Progenitor cell of endocrine pancreas (in vitro differentiated cells): ENCODE measurements around the gene UNC80. TPM values are rescaled to one million over a fixed set of nuclear protein-coding genes. Genes with fewer than 3 reads are reported as not detected.

Experiments
- DNase-seq: peaks from one replicate; pipeline ENCODE4 v3.0.0; 2021; ENCODE audit warnings: low spot score; ENCODE audit not compliant: unreplicated experiment
- H3K27ac Mint-ChIP-seq: 2 replicates; pipeline ENCODE4 v1.8.0; 2021; ENCODE audit warnings: mild to moderate bottlenecking, moderate library complexity, mixed read lengths
- H3K27me3 Mint-ChIP-seq: 2 replicates; pipeline ENCODE4 v1.8.0; 2021; ENCODE audit warnings: mixed read lengths
- H3K36me3 Mint-ChIP-seq: 2 replicates; pipeline ENCODE4 v1.8.0; 2022; ENCODE audit warnings: mixed read lengths; ENCODE audit not compliant: insufficient read depth
- H3K4me1 Mint-ChIP-seq: 2 replicates; pipeline ENCODE4 v1.8.0; 2021; ENCODE audit warnings: low read depth, mixed read lengths
- H3K4me3 Mint-ChIP-seq: 2 replicates; pipeline ENCODE4 v1.8.0; 2021; ENCODE audit warnings: low read depth, mild to moderate bottlenecking, moderate library complexity, mixed read lengths
- H3K9me3 Mint-ChIP-seq: 2 replicates; pipeline ENCODE4 v1.8.0; 2021; ENCODE audit warnings: low read depth, mixed read lengths
- CTCF ChIP-seq: fragments of 200-600 bp; sonication (generic); IDR thresholded peaks from one replicate; pipeline ENCODE4 v1.5.0; 2021; ENCODE audit warnings: antibody characterized with exemption, mild to moderate bottlenecking; ENCODE audit not compliant: unreplicated experiment
- total RNA-seq: library from RNA; stranded (reverse); gene quantifications from 2 replicates; pipeline ENCODE4 v1.2.1, GENCODE V29; 2021

Gene UNC80
- total RNA-seq, 1 donor from 2014 or later, result 3.1 TPM

GRCh38 chr2:209763106-209763505 lies 8.5 kb upstream of the UNC80 start:
- no peak for DNase-seq
- H3K36me3 Mint-ChIP-seq, result no peaks in the 10 kb centered on the region
- no peak overlapping the region for H3K4me3 Mint-ChIP-seq
- TF ChIP-seq CTCF, result no peak
- H3K4me1 Mint-ChIP-seq, result no peaks in the 10 kb centered on the region
- no peak overlapping the region for H3K27ac Mint-ChIP-seq
- H3K9me3 Mint-ChIP-seq, result no peaks in the 10 kb centered on the region
- peaks cover 48% of the 10 kb centered on the region for H3K27me3 Mint-ChIP-seq

- peaks cover 2% of the 10 kb centered on the region for H3K4me1 Mint-ChIP-seq
- peaks cover 51% of the 10 kb centered on the region for H3K27me3 Mint-ChIP-seq
- TF ChIP-seq CTCF, result no peak
- DNase-seq, result no peak
- H3K4me3 Mint-ChIP-seq, result no peak overlapping the region
- H3K36me3 Mint-ChIP-seq, result no peaks in the 10 kb centered on the region
- no peaks in the 10 kb centered on the region for H3K9me3 Mint-ChIP-seq
- no peak overlapping the region for H3K27ac Mint-ChIP-seq
Measured at GRCh38 chr2:209766613-209767012, 5.0 kb upstream of the UNC80 start.

- Mint-ChIP-seq H3K36me3 (no peaks in the 10 kb centered on the region), H3K9me3 (no peaks in the 10 kb centered on the region), H3K4me3 (no peak overlapping the region), H3K4me1 (peaks cover 2% of the 10 kb centered on the region), H3K27ac (no peak overlapping the region), H3K27me3 (peaks cover 50% of the 10 kb centered on the region)
- no peak for TF ChIP-seq CTCF
- DNase-seq, result no peak
Measured at GRCh38 chr2:209767316-209767715, 4.3 kb upstream of the UNC80 start.

GRCh38 chr2:209768557-209768956 lies 3.1 kb upstream of the UNC80 start:
- peaks cover 2% of the 10 kb centered on the region for H3K4me1 Mint-ChIP-seq
- peaks cover 52% of the 10 kb centered on the region for H3K27me3 Mint-ChIP-seq
- no peaks in the 10 kb centered on the region for H3K36me3 Mint-ChIP-seq
- no peak for DNase-seq
- no peak overlapping the region for H3K4me3 Mint-ChIP-seq
- no peak overlapping the region for H3K27ac Mint-ChIP-seq
- TF ChIP-seq CTCF, result no peak
- no peaks in the 10 kb centered on the region for H3K9me3 Mint-ChIP-seq

GRCh38 chr2:209772290-209772685 lies 656 bp downstream of the UNC80 start:
- Mint-ChIP-seq H3K36me3 (no peaks in the 10 kb centered on the region), H3K27ac (peak overlapping the region; percentile 76), H3K4me1 (peaks cover 2% of the 10 kb centered on the region), H3K9me3 (no peaks in the 10 kb centered on the region), H3K27me3 (peaks cover 54% of the 10 kb centered on the region), H3K4me3 (peak overlapping the region; percentile 53)
- no peak for DNase-seq
- no peak for TF ChIP-seq CTCF
